ENCODE data around the gene EVA1C.
"Not testable (repeated sequence)": the region's sequence is repeated elsewhere in the genome, so short reads cannot be mapped to it uniquely, and the experiment has no call there.

The EVA1C gene

GRCh38 chr21:32507342-32507919, 94.9 kb downstream of the EVA1C start:
- Histone ChIP-seq H3K36me3 (ENCODE audit: low read depth) (peaks cover 20% of the 10 kb centered on the region), H3K4me3 (ENCODE audit: severe bottlenecking) (no peak overlapping the region), H3K9me3 (ENCODE audit: severe bottlenecking) (no peaks in the 10 kb centered on the region), H3K4me1 (ENCODE audit: insufficient read depth, poor library complexity, severe bottlenecking) (no peaks in the 10 kb centered on the region), H3K27me3 (ENCODE audit: insufficient read depth, poor library complexity, severe bottlenecking) (no peaks in the 10 kb centered on the region), H3K27ac (ENCODE audit: poor library complexity, severe bottlenecking) (no peak overlapping the region)
- no peak for TF ChIP-seq CTCF (IDR thresholded peaks at IDR 0.05; ENCODE audit: poor library complexity, severe bottlenecking)
- ATAC-seq (ENCODE audit: low read depth), result no peak
- DNase-seq (ENCODE audit: low spot score), result no peak

- H3K27me3 ChIP-seq (ENCODE audit: insufficient read depth, poor library complexity, severe bottlenecking); H3K27ac ChIP-seq (ENCODE audit: poor library complexity, severe bottlenecking); H3K9me3 ChIP-seq (ENCODE audit: severe bottlenecking); DNase-seq (ENCODE audit: low spot score); H3K4me3 ChIP-seq (ENCODE audit: severe bottlenecking); ATAC-seq (ENCODE audit: low read depth); H3K4me1 ChIP-seq (ENCODE audit: insufficient read depth, poor library complexity, severe bottlenecking): not testable (repeated sequence)
- peaks cover 19% of the 10 kb centered on the region for H3K36me3 ChIP-seq (ENCODE audit: low read depth)
Measured at GRCh38 chr21:32508036-32508435, 95.5 kb downstream of the EVA1C start.

GRCh38 chr21:32508558-32508957, 96.1 kb downstream of the EVA1C start:
- Histone ChIP-seq H3K4me1 (ENCODE audit: insufficient read depth, poor library complexity, severe bottlenecking) (no peaks in the 10 kb centered on the region), H3K27ac (ENCODE audit: poor library complexity, severe bottlenecking) (no peak overlapping the region), H3K36me3 (ENCODE audit: low read depth) (peaks cover 19% of the 10 kb centered on the region), H3K4me3 (ENCODE audit: severe bottlenecking) (no peak overlapping the region), H3K9me3 (ENCODE audit: severe bottlenecking) (no peaks in the 10 kb centered on the region), H3K27me3 (ENCODE audit: insufficient read depth, poor library complexity, severe bottlenecking) (no peaks in the 10 kb centered on the region)
- ATAC-seq (ENCODE audit: low read depth) (no peak), DNase-seq (ENCODE audit: low spot score) (no peak)
- no peak for TF ChIP-seq CTCF (IDR thresholded peaks at IDR 0.05; ENCODE audit: poor library complexity, severe bottlenecking)

GRCh38 chr21:32508975-32509374, 96.5 kb downstream of the EVA1C start:
- not testable (repeated sequence) for H3K27me3 ChIP-seq (ENCODE audit: insufficient read depth, poor library complexity, severe bottlenecking); DNase-seq (ENCODE audit: low spot score); ATAC-seq (ENCODE audit: low read depth); H3K4me3 ChIP-seq (ENCODE audit: severe bottlenecking); H3K9me3 ChIP-seq (ENCODE audit: severe bottlenecking); H3K4me1 ChIP-seq (ENCODE audit: insufficient read depth, poor library complexity, severe bottlenecking); H3K27ac ChIP-seq (ENCODE audit: poor library complexity, severe bottlenecking)
- peaks cover 14% of the 10 kb centered on the region for H3K36me3 ChIP-seq (ENCODE audit: low read depth)

- Histone ChIP-seq H3K4me3 (ENCODE audit: severe bottlenecking) (no peak overlapping the region), H3K9me3 (ENCODE audit: severe bottlenecking) (no peaks in the 10 kb centered on the region), H3K27ac (ENCODE audit: poor library complexity, severe bottlenecking) (no peak overlapping the region), H3K4me1 (ENCODE audit: insufficient read depth, poor library complexity, severe bottlenecking) (peaks cover 5% of the 10 kb centered on the region), H3K27me3 (ENCODE audit: insufficient read depth, poor library complexity, severe bottlenecking) (no peaks in the 10 kb centered on the region), H3K36me3 (ENCODE audit: low read depth) (peaks cover 8% of the 10 kb centered on the region)
- no peak for TF ChIP-seq CTCF (IDR thresholded peaks at IDR 0.05; ENCODE audit: poor library complexity, severe bottlenecking)
- no peak for ATAC-seq (ENCODE audit: low read depth)
- no peak for DNase-seq (ENCODE audit: low spot score)
Measured at GRCh38 chr21:32514275-32515055, 102.0 kb downstream of the EVA1C start.

- Histone ChIP-seq H3K4me1 (ENCODE audit: insufficient read depth, poor library complexity, severe bottlenecking) (peaks cover 5% of the 10 kb centered on the region), H3K36me3 (ENCODE audit: low read depth) (peaks cover 8% of the 10 kb centered on the region), H3K27ac (ENCODE audit: poor library complexity, severe bottlenecking) (no peak overlapping the region), H3K4me3 (ENCODE audit: severe bottlenecking) (no peak overlapping the region), H3K9me3 (ENCODE audit: severe bottlenecking) (no peaks in the 10 kb centered on the region), H3K27me3 (ENCODE audit: insufficient read depth, poor library complexity, severe bottlenecking) (no peaks in the 10 kb centered on the region)
- no peak for ATAC-seq (ENCODE audit: low read depth)
- DNase-seq (ENCODE audit: low spot score), result no peak
- TF ChIP-seq CTCF (IDR thresholded peaks at IDR 0.05; ENCODE audit: poor library complexity, severe bottlenecking), result no peak
Measured at GRCh38 chr21:32515874-32516273, 103.4 kb downstream of the EVA1C start.
